A549 (cell line): ENCODE data around the gene ARHGEF28. TPM values are rescaled to one million over a fixed set of nuclear protein-coding genes. Genes with fewer than 3 reads are reported as not detected.
A peak's percentile ranks its signal among the peaks of the same experiment; 100 is the strongest.

Source experiments
- ATAC-seq, 2 experiments: fragments of 200-7000 bp in 1 of 2; fragments of >200 bp in 1 of 2; cut with Nextera tagmentation in 1 of 2; cut with Tn5 transposase in 1 of 2; 3 replicates each; pipeline versions ENCODE4 v1.8.0 to v1.9.1; 2018 to 2020; ENCODE audit warnings: mild to moderate bottlenecking in 1 of 2, moderate library complexity in 1 of 2
- CTCF ChIA-PET: fragments of 300-600 bp; sonication (Branson Sonifier 250); formaldehyde crosslinking; extraction: SDS; loops from one replicate; lab custom pipeline; 2021; ENCODE audit warnings: antibody characterized with exemption, inconsistent platforms; lab: Yijun Ruan, JAX
- POLR2A ChIA-PET: fragments of 350-600 bp; formaldehyde crosslinking; extraction: SDS; loops from one replicate; lab custom pipeline; 2021; ENCODE audit warnings: antibody characterized with exemption, inconsistent platforms; lab: Yijun Ruan, JAX
- DNase-seq, 2 experiments: peaks; one replicate each; pipeline versions ENCODE4 v3.0.0 to v3.0.0-alpha.2; 2011 to 2016; ENCODE audit warnings: low read depth in 1 of 2, low spot score in 1 of 2
- FAIRE-seq: peaks from 2 replicates; lab custom pipeline; 2011; peaks lifted over from hg19 to GRCh38; lab: Jason Lieb, UNC
- H3K27ac ChIP-seq, 2 experiments: fragments of >200 bp; sonication (Bioruptor Twin); formaldehyde crosslinking; 3 replicates each; pipeline ENCODE4 v1.5.1; 2016 to 2017
- H3K4me1 ChIP-seq: fragments of >200 bp; sonication (Bioruptor Twin); formaldehyde crosslinking; 3 replicates; pipeline ENCODE4 v1.6.1; 2016
- H3K4me2 ChIP-seq: fragments of >200 bp; sonication (Bioruptor Twin); formaldehyde crosslinking; 3 replicates; pipeline ENCODE4 v1.6.1; 2016
- H3K4me3 ChIP-seq: fragments of >200 bp; sonication (Bioruptor Twin); formaldehyde crosslinking; 3 replicates; pipeline ENCODE4 v1.5.1; 2016
- H3K9me3 ChIP-seq: fragments of >200 bp; sonication (Bioruptor Twin); formaldehyde crosslinking; 3 replicates; pipeline ENCODE4 v1.6.1; 2016
- ATOH8 ChIP-seq: fragments of 250-450 bp; sonication (Bioruptor Pico); IDR thresholded peaks from 2 replicates; pipeline ENCODE4 v1.5.0; 2020; ENCODE audit warnings: low read depth, mild to moderate bottlenecking, moderate library complexity
- BHLHE40 ChIP-seq: IDR thresholded peaks from 2 replicates; pipeline ENCODE4 v1.6.1; 2012; ENCODE audit warnings: low read depth, low read length, inconsistent platforms
- CBX8 ChIP-seq: fragments of 200-600 bp; sonication (generic); IDR thresholded peaks from 2 replicates; pipeline ENCODE4 v1.6.1; 2016
- CHD4 ChIP-seq: fragments of 200-600 bp; sonication (generic); IDR thresholded peaks from 2 replicates; pipeline ENCODE4 v1.6.1; 2016; ENCODE audit warnings: antibody characterized with exemption, mild to moderate bottlenecking, borderline replicate concordance
- EHMT2 ChIP-seq: fragments of 200-600 bp; sonication (generic); IDR thresholded peaks from 2 replicates; pipeline ENCODE4 v1.6.1; 2016; ENCODE audit warnings: antibody characterized with exemption, low read depth, mild to moderate bottlenecking, moderate library complexity
- FOSB ChIP-seq: fragments of 250-450 bp; sonication (Bioruptor Pico); IDR thresholded peaks from 2 replicates; pipeline ENCODE4 v1.5.0; 2020; ENCODE audit warnings: mild to moderate bottlenecking, moderate library complexity
- FOSL2 ChIP-seq, 2 experiments: fragments of 450-650 bp in 1 of 2; fragments of >200 bp in 1 of 2; sonication (Bioruptor Twin) in 1 of 2; formaldehyde crosslinking; IDR thresholded peaks; 2 replicates each; pipeline versions ENCODE4 v1.5.0 to v1.6.1; 2016 to 2020; ENCODE audit warnings: mild to moderate bottlenecking in 1 of 2, moderate library complexity in 1 of 2
- HOXB13 ChIP-seq: fragments of 250-450 bp; sonication (Bioruptor Pico); IDR thresholded peaks from 2 replicates; pipeline ENCODE4 v1.5.0; 2020; ENCODE audit warnings: low read depth, mild to moderate bottlenecking, moderate library complexity
- HOXB5 ChIP-seq: fragments of 250-450 bp; sonication (Bioruptor Pico); IDR thresholded peaks from 2 replicates; pipeline ENCODE4 v1.5.0; 2020; ENCODE audit warnings: mild to moderate bottlenecking, moderate library complexity
- JUNB ChIP-seq: fragments of >200 bp; sonication (Bioruptor Twin); formaldehyde crosslinking; IDR thresholded peaks from 2 replicates; pipeline ENCODE4 v1.6.1; 2016
- KDM1A ChIP-seq: fragments of 200-600 bp; sonication (generic); IDR thresholded peaks from 2 replicates; pipeline ENCODE4 v1.6.1; 2016; ENCODE audit warnings: low read depth, mild to moderate bottlenecking
- MAFK ChIP-seq: fragments of 450-650 bp; IDR thresholded peaks from 2 replicates; pipeline ENCODE4 v1.6.1; 2014; ENCODE audit not compliant: partially characterized antibody
- MAZ ChIP-seq: fragments of 150-350 bp; IDR thresholded peaks from 2 replicates; pipeline ENCODE4 v1.6.1; 2014; ENCODE audit warnings: antibody characterized with exemption, low read depth, low read length, borderline replicate concordance
- PBX3 ChIP-seq: IDR thresholded peaks from 2 replicates; pipeline ENCODE4 v1.6.1; 2012
- POLR2A ChIP-seq: IDR thresholded peaks from 2 replicates; pipeline ENCODE4 v1.6.1; 2012; ENCODE audit warnings: mild to moderate bottlenecking, low read length
- POLR2AphosphoS2 ChIP-seq: conservative IDR thresholded peaks from 2 replicates; pipeline ENCODE4 v1.6.1; 2012; ENCODE audit warnings: low read length, improper control_type of control experiment, inconsistent platforms
- RAD21 ChIP-seq, 2 experiments: fragments of >200 bp in 1 of 2; sonication (Bioruptor Twin) in 1 of 2; formaldehyde crosslinking in 1 of 2; IDR thresholded peaks in 1 of 2; conservative IDR thresholded peaks in 1 of 2; 2 replicates in 1 of 2; 3 replicates in 1 of 2; pipeline ENCODE4 v1.6.1; 2012 to 2018; ENCODE audit warnings: inconsistent platforms in 1 of 2
- REST ChIP-seq: fragments of 200-600 bp; sonication (generic); IDR thresholded peaks from 2 replicates; pipeline ENCODE4 v1.6.1; 2016; ENCODE audit warnings: antibody characterized with exemption, mild to moderate bottlenecking, moderate library complexity
- RFX5 ChIP-seq: fragments of 450-650 bp; IDR thresholded peaks from 2 replicates; pipeline ENCODE4 v1.7.1; 2014; ENCODE audit warnings: antibody characterized with exemption, mild to moderate bottlenecking, moderate library complexity
- SMC3 ChIP-seq: fragments of >200 bp; sonication (Bioruptor Twin); formaldehyde crosslinking; IDR thresholded peaks from 3 replicates; pipeline ENCODE4 v1.6.1; 2018; ENCODE audit warnings: inconsistent platforms
- TFCP2L1 ChIP-seq: fragments of 250-450 bp; sonication (Bioruptor Pico); IDR thresholded peaks from 2 replicates; pipeline ENCODE4 v1.5.0; 2021; ENCODE audit warnings: mild to moderate bottlenecking
- USF2 ChIP-seq: fragments of 450-650 bp; IDR thresholded peaks from 2 replicates; pipeline ENCODE4 v1.6.1; 2014; ENCODE audit warnings: antibody characterized with exemption
- ZFP36 ChIP-seq: fragments of 450-650 bp; IDR thresholded peaks from 2 replicates; pipeline ENCODE4 v1.6.1; 2014; ENCODE audit warnings: borderline replicate concordance; ENCODE audit not compliant: partially characterized antibody
- WGBS: methylation state at CpG from one replicate; pipeline ENCODE4 v1.1.6; 2017; ENCODE audit errors: missing lambda C conversion rate; 5-methylcytosine and 5-hydroxymethylcytosine counted together
- polyA plus RNA-seq, 4 experiments: library from polyadenylated mRNA; depleted of rRNA in 3 of 4; stranded (reverse); fragments of >200 nt; fragmentation: RNase III in 1 of 4; extraction: RNeasy Plus Mini Kit Qiagen cat#74134 plus additional on column Dnase treatment in 1 of 4; gene quantifications; 2 replicates in 3 of 4; 3 replicates in 1 of 4; pipeline ENCODE4 v1.2.3, GENCODE V29; 2011 to 2017
- TF ChIP-seq, protein P1 (sequence below): fragments of >200 bp; sonication (Bioruptor Twin); formaldehyde crosslinking; IDR thresholded peaks from 2 replicates; pipeline ENCODE4 v1.6.1; 2016

Gene ARHGEF28
- polyA plus RNA-seq, 2 of the 4 experiments (the other 2 are of a cell fraction), result 17.0 to 22.3 TPM

DNA sequence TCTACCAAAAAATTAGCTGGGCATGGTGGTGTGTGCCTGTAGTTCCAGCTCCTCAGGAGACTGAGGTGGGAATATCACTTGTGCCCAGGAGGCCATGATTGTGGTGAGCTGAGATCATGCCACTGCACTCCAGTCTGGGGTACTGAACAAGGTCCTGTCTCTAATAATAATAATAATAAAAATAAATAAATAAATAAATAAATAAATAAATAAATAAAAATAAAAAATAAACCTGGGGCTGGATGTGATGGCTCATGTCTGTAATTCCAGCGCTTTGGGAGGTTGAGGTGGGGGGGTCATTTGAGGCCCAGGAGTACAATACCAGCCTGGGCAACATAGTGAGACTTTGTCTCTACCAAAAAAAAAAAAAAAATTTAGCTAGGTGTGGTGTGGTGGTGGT lies 113.7 kb downstream of the ARHGEF28 start:
- TF ChIP-seq, protein P1, sequence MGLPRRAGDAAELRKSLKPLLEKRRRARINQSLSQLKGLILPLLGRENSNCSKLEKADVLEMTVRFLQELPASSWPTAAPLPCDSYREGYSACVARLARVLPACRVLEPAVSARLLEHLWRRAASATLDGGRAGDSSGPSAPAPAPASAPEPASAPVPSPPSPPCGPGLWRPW, result no peak
- no peak for TF ChIP-seq KDM1A
- no peak for TF ChIP-seq TFCP2L1 (CRISPR knock-in tag)
- TF ChIP-seq CBX8, result no peak
- TF ChIP-seq SMC3, result no peak
- no peak for TF ChIP-seq MAZ
- no peak for TF ChIP-seq REST
- TF ChIP-seq POLR2AphosphoS2, result no peak
- TF ChIP-seq ZFP36, result no peak
- TF ChIP-seq FOSL2 (IDR thresholded peaks at IDR 0.05), result no peak
- TF ChIP-seq FOSL2 (CRISPR knock-in tag; IDR thresholded peaks at IDR 0.05), result no peak
- TF ChIP-seq EHMT2, result no peak
- no peak for TF ChIP-seq PBX3
- no peak for TF ChIP-seq MAFK
- no peak for TF ChIP-seq BHLHE40
- no peak for TF ChIP-seq USF2
- no peak for TF ChIP-seq HOXB5
- TF ChIP-seq RFX5, result no peak
- TF ChIP-seq HOXB13 (CRISPR knock-in tag), result no peak
- TF ChIP-seq RAD21 (conservative IDR thresholded peaks at IDR 0.05 in 1 of 2, IDR thresholded peaks at IDR 0.05 in 1 of 2), result no peak
- CTCF ChIA-PET, result interaction anchor here (1.1 to 1.4 kb wide), 2 partner anchors 10 to 149 kb away, joined by 3 to 7 read pairs; no protein-coding TSS in a partner anchor

DNA sequence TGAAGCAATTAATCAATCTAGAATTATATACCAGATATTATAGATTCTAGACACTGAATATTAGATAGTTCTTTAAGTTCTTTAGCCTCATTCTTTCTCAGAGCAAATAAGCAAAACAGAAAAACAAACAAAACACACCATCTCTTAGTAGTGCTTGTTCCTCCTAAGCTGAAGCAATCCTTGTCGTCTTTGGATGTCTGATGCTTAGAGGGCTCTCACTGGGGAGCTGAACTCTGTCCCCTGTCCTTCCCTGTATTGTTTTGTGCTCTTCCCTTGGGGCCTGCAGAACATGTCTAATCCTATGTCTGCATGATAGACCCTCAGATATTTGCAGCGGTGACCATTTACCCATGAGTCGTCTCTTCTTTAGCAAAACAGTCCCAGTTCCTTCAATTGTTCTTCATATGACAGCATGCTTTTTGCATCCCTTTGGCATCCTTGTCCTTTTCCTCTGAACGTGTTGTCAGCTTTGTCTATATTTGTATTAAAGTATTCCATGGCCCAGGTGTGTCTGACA lies 114.3 kb downstream of the ARHGEF28 start:
- ATAC-seq (peak; percentile 64 to 72; a peak in 4 of 6 replicates), FAIRE-seq (no peak), DNase-seq (no peak)
- 48% methylated on average over 4 of the region's 4 CpGs for WGBS
- Histone ChIP-seq H3K4me2 (peak overlapping the region; percentile 8; the same call in 1 of the 3 replicates), H3K27ac (no peak overlapping the region; a peak in 1 of 6 replicates), H3K4me3 (no peak overlapping the region), H3K4me1 (peaks cover 16% of the 10 kb centered on the region; the same call in 2 of the 3 replicates), H3K9me3 (no peaks in the 10 kb centered on the region)
- TF ChIP-seq CHD4 (no peak), ATOH8 (CRISPR knock-in tag) (no peak), JUNB (no peak), FOSB (CRISPR knock-in tag) (no peak), CBX8 (no peak), HOXB5 (no peak), POLR2A (no peak), REST (no peak)
- CTCF ChIA-PET, result interaction anchor here (1.1 to 1.4 kb wide), 3 partner anchors 10 to 149 kb away, joined by 3 to 7 read pairs (median 3); no protein-coding TSS in a partner anchor
- POLR2A ChIA-PET, result interaction anchor here (0.7 kb wide), 1 partner anchor 114 kb away, joined by 4 read pairs; the partner anchor contains the start of gene ARHGEF28

More for the DNA sequence above, 113.7 kb downstream of the ARHGEF28 start:
- DNase-seq, result no peak
- WGBS, result 85% methylated on average over 1 of the region's 1 CpG
- no peak overlapping the region for H3K4me2 ChIP-seq
- FAIRE-seq, result no peak
- peaks cover 16% of the 10 kb centered on the region; the same call in 2 of the 3 replicates for H3K4me1 ChIP-seq
- no peak overlapping the region; a peak in 1 of 6 replicates for H3K27ac ChIP-seq
- ATAC-seq, result no peak
- POLR2A ChIA-PET, result interaction anchor here (0.7 kb wide), 1 partner anchor 114 kb away, joined by 4 read pairs; the partner anchor contains the start of gene ARHGEF28
- no peaks in the 10 kb centered on the region for H3K9me3 ChIP-seq
- H3K4me3 ChIP-seq, result no peak overlapping the region
